GM15510 (cell line): ENCODE results near the gene ATP8A2.

ENCODE experiments used
- POLR2A ChIP-seq: IDR thresholded peaks from 3 replicates; pipeline ENCODE4 v1.6.1; 2011; ENCODE audit warnings: borderline replicate concordance; ENCODE audit not compliant: insufficient read length; ENCODE audit errors: extremely low read depth

The ATP8A2 gene

DNA sequence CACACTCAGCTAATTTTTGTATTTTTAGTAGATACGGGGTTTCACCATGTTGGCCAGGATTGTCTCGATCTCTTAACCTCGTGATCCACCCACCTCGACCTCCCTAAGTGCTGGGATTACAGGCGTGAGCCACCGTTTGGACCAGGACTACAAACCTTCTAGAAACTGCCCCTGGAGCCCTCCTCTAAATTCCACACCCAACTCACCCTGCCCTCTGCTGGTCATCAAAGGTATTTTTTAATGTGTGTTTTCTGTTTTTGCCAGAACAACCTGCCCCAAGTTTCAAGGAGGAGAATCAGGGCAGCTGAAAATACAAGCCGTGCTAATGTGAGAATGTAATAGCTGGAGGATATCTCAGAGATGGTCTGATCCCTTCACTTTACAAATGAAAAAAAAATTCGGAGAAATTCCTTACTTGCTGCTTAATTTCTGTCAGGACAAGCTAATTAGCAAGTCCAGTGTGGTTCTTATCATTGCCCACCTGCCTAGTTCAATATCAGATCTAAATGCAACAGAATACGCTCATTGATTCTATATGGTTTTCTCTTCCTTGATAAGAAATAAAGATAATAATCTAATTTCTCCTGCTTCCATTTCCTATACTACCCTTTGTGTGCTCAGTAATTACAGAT is 4.1 kb downstream of the ATP8A2 start:
- TF ChIP-seq POLR2A: no peak

DNA sequence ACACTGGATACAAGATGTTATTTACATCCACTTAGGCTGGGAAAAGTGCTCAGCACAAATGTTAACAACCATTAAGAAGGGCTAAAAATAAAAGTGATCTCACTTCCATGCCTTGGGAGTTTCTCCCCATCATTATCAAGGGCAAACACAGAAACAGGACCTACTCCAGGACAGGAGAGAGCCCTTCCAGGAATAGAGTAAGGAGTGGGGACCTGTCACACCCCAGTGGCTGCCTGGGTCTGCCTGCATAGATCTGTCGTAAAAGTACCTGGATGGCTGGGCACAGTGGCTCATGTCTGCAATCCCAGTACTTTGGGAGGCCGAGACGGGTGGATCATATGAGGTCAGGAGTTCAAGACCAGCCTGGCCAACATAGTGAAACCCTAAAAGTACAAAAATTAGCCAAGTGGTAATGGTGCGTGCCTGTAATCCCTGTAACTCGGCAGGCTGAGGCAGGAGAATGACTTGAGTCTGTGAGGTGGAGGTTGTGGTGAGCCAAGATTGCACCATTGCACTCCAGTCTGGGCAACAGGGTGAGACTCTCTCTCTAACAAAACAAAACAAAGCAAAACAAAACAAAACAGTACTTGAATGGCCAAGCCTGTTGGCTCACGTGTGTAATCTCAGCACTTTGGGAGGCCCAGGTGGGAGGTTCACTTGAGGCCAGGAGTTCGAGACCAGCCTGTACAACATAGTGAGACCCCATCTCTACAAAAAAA is 5.6 kb downstream of the ATP8A2 start:
- TF ChIP-seq POLR2A: no peak

DNA sequence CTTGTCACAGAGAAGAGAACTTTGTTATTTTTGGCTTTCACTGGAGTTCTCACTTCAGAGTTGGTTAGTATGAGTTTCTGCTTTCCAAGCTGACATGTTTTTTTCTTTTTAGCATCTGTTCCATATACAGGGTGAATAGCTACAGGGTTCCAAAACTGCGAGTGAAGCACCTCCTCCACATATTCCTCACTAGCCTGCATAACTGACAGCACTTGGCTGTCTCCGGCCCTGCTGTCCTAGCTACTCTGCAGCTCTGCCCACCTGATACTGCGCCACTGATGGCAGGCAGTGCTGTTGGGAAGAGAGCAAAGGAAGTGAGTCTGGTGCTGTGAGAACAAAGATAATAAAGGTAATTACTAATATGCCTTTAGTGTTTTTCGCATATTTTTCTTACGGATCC is 6.8 kb downstream of the ATP8A2 start:
- no peak for TF ChIP-seq POLR2A

GRCh38 chr13:25379011-25379410 is 7.2 kb downstream of the ATP8A2 start:
- TF ChIP-seq POLR2A: no peak

DNA sequence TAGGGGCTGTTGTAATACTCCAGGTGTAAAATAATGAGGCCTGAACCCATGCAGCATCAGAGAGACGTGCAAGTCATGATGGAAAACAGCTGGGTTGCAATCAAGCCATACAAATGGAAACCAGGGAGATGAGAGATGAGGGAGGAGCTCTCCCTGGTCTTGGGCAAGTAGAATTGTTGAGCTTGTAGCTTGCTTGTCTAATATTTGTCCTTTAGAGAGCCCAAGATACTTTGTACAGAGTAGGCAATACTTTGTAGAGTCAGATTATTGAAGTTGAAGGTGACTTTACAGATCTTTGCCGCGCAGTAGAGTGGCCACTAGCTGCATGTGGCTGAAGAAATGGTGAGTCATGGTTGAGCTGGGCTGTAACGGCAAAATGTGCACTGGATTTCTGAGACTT is 8.3 kb downstream of the ATP8A2 start:
- no peak for TF ChIP-seq POLR2A

GRCh38 chr13:25380741-25381324 is 9.1 kb downstream of the ATP8A2 start:
- TF ChIP-seq POLR2A: no peak

DNA sequence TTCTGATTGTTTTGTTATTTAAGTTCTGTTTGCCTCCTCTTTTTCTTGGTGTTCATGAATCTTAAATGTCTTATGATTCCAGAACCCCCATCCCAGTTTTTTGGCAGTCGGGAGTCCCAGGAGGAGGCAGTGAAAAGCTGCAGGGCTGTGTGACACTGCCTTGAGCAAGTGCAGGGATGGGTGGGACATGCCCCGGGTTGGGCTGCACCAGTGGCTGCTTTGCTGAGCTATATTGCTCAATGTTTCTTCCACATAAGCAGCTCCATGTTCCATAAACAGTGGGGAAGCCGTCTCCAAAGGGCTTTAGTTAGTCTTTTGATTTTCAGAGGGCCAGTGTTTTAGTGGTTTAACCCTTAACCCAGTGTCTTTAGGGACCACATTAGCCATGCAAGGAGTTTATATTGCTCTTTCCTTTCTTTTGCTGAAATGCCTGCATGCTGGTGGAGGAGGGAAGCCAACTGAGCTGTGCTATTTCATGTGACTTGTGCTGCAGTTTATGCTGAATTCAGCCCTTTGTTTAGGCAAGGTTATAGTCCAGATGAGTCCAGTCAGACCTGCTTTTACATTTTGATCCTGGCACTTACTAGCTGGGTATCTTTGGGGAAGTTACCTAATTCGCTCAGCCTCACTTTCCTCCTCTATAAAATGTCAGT is 13.1 kb downstream of the ATP8A2 start:
- TF ChIP-seq POLR2A: no peak

GRCh38 chr13:25391932-25392331 is 20.2 kb downstream of the ATP8A2 start:
- no peak for TF ChIP-seq POLR2A

DNA sequence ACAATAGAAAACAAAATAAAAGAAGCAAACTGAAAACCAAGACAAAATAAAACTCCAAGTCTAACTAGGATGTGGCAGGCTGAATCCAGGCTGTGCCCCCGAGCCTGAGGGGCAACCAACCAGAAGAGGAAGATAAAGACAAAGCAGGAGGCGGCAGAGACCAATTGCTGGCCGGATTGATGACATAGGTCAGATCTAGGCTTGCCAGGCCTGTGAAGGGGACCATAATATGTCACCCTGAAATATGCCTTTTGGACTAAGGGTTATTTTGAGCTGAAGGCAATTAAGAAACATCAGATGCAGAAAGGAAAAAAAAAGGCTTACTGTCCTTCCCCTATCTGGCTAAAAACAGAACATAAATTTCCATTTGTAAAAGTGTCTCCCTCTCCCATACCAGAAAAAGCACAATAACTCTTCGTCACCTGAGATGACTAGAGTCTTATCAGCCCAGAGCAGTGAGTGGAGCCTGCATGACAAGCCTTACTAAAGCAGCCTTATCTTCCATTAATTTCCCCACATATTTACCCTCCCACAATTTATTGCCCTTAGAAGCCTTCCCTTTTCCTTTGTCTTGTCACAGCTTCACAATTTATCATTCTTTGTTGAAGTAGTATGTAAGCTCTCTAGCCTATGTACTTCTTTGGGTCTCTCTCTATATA is 22.8 kb downstream of the ATP8A2 start:
- no peak for TF ChIP-seq POLR2A

DNA sequence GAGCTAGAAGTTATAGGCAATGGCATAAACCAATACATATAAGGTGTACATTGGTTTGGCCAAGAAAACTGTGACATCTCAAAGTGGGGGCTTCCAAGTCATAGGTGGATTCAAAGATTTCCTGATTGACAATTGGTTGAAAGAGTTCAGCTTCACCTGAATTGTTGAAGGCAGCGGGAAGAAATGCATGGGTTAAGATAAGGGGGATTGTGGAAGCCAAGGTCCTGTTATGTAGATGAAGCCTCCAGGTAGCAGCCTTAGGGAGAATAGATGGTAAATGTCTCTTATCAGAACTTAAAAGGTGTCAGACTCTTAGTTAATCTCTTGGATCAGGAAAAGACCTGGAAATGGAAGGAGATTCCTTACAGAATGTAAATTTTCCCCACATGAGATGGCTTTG is 26.0 kb downstream of the ATP8A2 start:
- no peak for TF ChIP-seq POLR2A

GRCh38 chr13:25400925-25401324 is 29.2 kb downstream of the ATP8A2 start:
- TF ChIP-seq POLR2A: no peak

- no peak for TF ChIP-seq POLR2A
Observed at GRCh38 chr13:25401958-25402357, 30.2 kb downstream of the ATP8A2 start.

- TF ChIP-seq POLR2A: no peak
Observed at GRCh38 chr13:25406377-25406776, 34.6 kb downstream of the ATP8A2 start.

DNA sequence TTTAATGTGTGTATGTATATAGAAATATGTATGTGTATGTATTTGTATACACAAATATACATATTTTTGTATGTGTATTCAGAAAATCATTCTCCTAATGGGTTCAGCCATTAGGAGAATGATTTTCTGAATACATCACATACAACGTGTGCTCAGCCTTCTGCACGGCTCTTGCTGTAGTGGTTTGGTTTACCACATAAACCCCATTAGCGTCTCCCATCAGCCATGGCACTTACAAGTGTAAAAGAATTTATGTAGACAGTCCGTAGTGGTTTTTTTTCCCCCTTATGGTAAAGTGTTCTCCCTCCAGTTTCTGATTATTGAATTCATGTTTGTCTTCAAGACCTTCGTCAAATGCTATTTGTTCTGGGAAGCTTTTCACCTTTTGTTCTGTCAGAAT is 38.2 kb downstream of the ATP8A2 start:
- no peak for TF ChIP-seq POLR2A

DNA sequence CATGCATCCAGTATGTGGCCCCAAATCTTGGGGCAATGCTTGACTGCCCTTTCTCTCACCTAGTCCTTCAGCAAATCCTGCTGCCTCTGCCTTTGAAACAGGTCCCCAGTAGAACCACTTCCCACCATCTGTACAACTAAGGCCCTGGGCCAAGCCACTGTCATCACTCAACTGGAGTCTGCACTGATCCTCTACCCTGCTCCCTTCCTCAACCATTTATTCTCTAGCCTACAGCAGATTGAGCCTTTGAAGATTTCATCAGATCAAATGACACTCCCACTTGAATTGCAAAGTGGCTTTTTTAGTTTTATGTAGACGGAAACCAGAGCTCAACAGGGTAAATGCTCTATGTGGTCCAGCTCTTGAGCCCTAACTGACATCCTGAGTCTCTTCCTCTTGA is 43.5 kb downstream of the ATP8A2 start:
- no peak for TF ChIP-seq POLR2A

DNA sequence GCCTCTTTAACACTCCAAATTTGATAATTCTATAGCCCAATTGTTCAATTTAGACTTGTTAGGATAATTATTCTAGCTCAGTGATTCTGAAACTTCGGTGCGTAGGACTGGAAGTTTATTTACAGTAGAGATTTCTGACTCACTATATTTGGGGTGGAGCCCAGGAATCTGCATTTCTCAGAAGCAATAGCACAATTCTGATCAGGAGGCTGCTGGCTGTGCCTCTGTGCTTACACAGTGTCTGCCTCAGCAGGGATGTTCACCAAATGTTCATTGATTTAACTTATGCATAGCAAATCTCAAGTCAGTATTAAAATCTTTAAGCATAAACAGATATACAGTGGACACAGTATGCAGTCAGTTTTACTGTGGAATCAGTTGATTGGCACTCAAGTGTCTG is 45.8 kb downstream of the ATP8A2 start:
- no peak for TF ChIP-seq POLR2A

DNA sequence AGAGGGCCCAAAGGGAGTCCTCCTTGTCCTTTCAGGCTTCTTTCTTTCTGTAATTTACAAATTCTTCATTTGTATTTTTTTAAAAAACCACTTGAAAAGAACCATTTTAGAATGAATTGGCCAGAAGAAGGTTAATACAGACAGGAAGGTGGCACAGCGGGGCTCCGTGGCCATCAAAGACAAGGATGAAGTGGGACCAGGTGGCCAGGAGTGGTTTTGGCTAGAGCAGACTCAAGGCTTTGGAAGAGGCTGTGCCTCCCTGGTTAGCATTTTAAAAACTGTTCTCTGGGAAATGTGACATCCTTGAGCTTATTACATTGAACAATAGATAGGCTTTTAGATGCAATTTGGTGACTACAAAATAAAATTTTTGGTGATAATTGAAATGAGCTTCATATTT is 48.4 kb downstream of the ATP8A2 start:
- no peak for TF ChIP-seq POLR2A
